SK-N-SH (cell line): ENCODE data around the gene BBS4. TPM values are rescaled to one million over a fixed set of nuclear protein-coding genes. Genes with fewer than 3 reads are reported as not detected.

Experiments used
- CTCF ChIA-PET: fragments of 300-600, 350-600 bp; formaldehyde crosslinking; extraction: SDS; loops from one replicate; lab custom pipeline; 2021; lab: Yijun Ruan, JAX
- POLR2A ChIA-PET: fragments of 350-600 bp; sonication (Branson Sonifier 250); formaldehyde crosslinking; extraction: SDS; loops from one replicate; lab custom pipeline; 2020; ENCODE audit warnings: antibody characterized with exemption, inconsistent platforms; lab: Yijun Ruan, JAX
- DNase-seq: peaks from one replicate; pipeline ENCODE4 v3.0.0; 2012
- H2AFZ ChIP-seq: fragments of 200-600 bp; sonication (generic); 2 replicates; pipeline ENCODE4 v1.8.1; 2016; ENCODE audit warnings: antibody characterized with exemption, mild to moderate bottlenecking, low read depth
- H3F3A ChIP-seq: fragments of 200-600 bp; sonication (generic); replicated peaks from 2 replicates; pipeline ENCODE3; 2016; ENCODE audit warnings: antibody characterized with exemption, mild to moderate bottlenecking; ENCODE audit not compliant: insufficient read depth
- H3K27ac ChIP-seq, 2 experiments: fragments of 200-500 bp in 1 of 2; fragments of 200-600 bp in 1 of 2; sonication (Bioruptor generic) in 1 of 2; sonication (generic), shearing (Covaris generic) in 1 of 2; 2 replicates each; pipeline versions ENCODE4 v1.5.1 to v1.6.1; 2014 to 2016; ENCODE audit warnings: low read depth in 2 of 2, inconsistent platforms in 1 of 2, low read length in 1 of 2, mild to moderate bottlenecking in 1 of 2, mixed read lengths in 1 of 2
- H3K27me3 ChIP-seq: fragments of 200-600 bp; sonication (generic), shearing (Covaris generic); 2 replicates; pipeline ENCODE4 v1.6.1; 2016; ENCODE audit warnings: mixed run types; ENCODE audit not compliant: insufficient read depth
- H3K36me3 ChIP-seq, 2 experiments: fragments of 200-500 bp in 1 of 2; fragments of 200-600 bp in 1 of 2; sonication (Bioruptor generic) in 1 of 2; sonication (generic) in 1 of 2; replicated peaks in 1 of 2; 2 replicates each; pipeline versions ENCODE3 to v1.5.1; 2014 to 2016; ENCODE audit warnings: low read length in 1 of 2, mild to moderate bottlenecking in 1 of 2; ENCODE audit not compliant: insufficient read depth in 2 of 2, control insufficient read depth in 1 of 2
- H3K4me1 ChIP-seq, 2 experiments: fragments of 200-500 bp in 1 of 2; fragments of 200-600 bp in 1 of 2; sonication (Bioruptor generic) in 1 of 2; sonication (generic), shearing (Covaris generic) in 1 of 2; 2 replicates each; pipeline versions ENCODE4 v1.5.1 to v1.6.1; 2014 to 2016; ENCODE audit warnings: low read depth in 1 of 2, low read length in 1 of 2, mixed run types in 1 of 2; ENCODE audit not compliant: insufficient read depth in 2 of 2, control insufficient read depth in 1 of 2
- H3K4me2 ChIP-seq: fragments of 200-600 bp; sonication (generic), shearing (Covaris generic); 2 replicates; pipeline ENCODE4 v1.6.1; 2017; ENCODE audit warnings: mixed run types
- H3K4me3 ChIP-seq, 2 experiments: fragments of 200-500 bp in 1 of 2; fragments of 200-600 bp in 1 of 2; sonication (Bioruptor generic) in 1 of 2; sonication (generic), shearing (Covaris generic) in 1 of 2; 2 replicates each; pipeline versions ENCODE4 v1.5.1 to v1.8.1; 2014 to 2016; ENCODE audit warnings: low read depth in 2 of 2, inconsistent platforms in 1 of 2, low read length in 1 of 2, mild to moderate bottlenecking in 1 of 2, mixed read lengths in 1 of 2, moderate library complexity in 1 of 2
- H3K79me2 ChIP-seq: fragments of 200-600 bp; sonication (generic); 2 replicates; pipeline ENCODE4 v1.8.1; 2017; ENCODE audit warnings: mild to moderate bottlenecking; ENCODE audit not compliant: insufficient read depth
- H3K9ac ChIP-seq: fragments of 200-600 bp; sonication (generic); 2 replicates; pipeline ENCODE4 v1.6.1; 2017; ENCODE audit warnings: mixed run types
- H3K9me2 ChIP-seq: fragments of 200-600 bp; sonication (generic); 2 replicates; pipeline ENCODE4 v1.6.1; 2017; ENCODE audit warnings: mixed run types
- H3K9me3 ChIP-seq: fragments of 200-600 bp; sonication (generic); 2 replicates; pipeline ENCODE4 v1.6.1; 2017; ENCODE audit warnings: mixed run types, mild to moderate bottlenecking, moderate library complexity
- H4K20me1 ChIP-seq: fragments of 200-600 bp; sonication (generic); 2 replicates; pipeline ENCODE4 v1.6.1; 2017; ENCODE audit warnings: mild to moderate bottlenecking, mixed run types; ENCODE audit not compliant: insufficient read depth
- CHD2 ChIP-seq: fragments of 150-350 bp; IDR thresholded peaks from 2 replicates; pipeline ENCODE4 v1.6.1; 2018; ENCODE audit warnings: low read length; ENCODE audit not compliant: partially characterized antibody
- CTCF ChIP-seq: fragments of 200-600 bp; sonication (generic); IDR thresholded peaks from 2 replicates; pipeline ENCODE4 v1.6.1; 2017; ENCODE audit warnings: antibody characterized with exemption, mild to moderate bottlenecking, moderate library complexity
- EP300 ChIP-seq, 2 experiments: IDR thresholded peaks; 2 replicates each; pipeline versions ENCODE4 v1.4.0 to v1.6.1; 2012; ENCODE audit warnings: borderline replicate concordance in 1 of 2, low read depth in 1 of 2, low read length in 1 of 2
- EZH2phosphoT487 ChIP-seq: fragments of 200-600 bp; sonication (generic); IDR thresholded peaks from 2 replicates; pipeline ENCODE4 v1.6.1; 2017; ENCODE audit warnings: low read depth, mixed run types, mild to moderate bottlenecking, antibody characterized with exemption, moderate library complexity, borderline replicate concordance
- IRF3 ChIP-seq: fragments of 150-350 bp; IDR thresholded peaks from 2 replicates; pipeline ENCODE4 v1.6.1; 2016; ENCODE audit warnings: mild to moderate bottlenecking, low read depth, low read length
- RAD21 ChIP-seq: IDR thresholded peaks from 2 replicates; pipeline ENCODE4 v1.6.1; 2012; ENCODE audit warnings: mild to moderate bottlenecking, low read length
- RCOR1 ChIP-seq: fragments of 150-350 bp; IDR thresholded peaks from 2 replicates; pipeline ENCODE4 v1.6.1; 2017; ENCODE audit warnings: antibody characterized with exemption, low read length
- RFX5 ChIP-seq: IDR thresholded peaks from 2 replicates; pipeline ENCODE4 v1.6.1; 2012; ENCODE audit warnings: mild to moderate bottlenecking, improper control_type of control experiment, low read length
- TAF1 ChIP-seq: IDR thresholded peaks from 2 replicates; pipeline ENCODE4 v1.6.1; 2012; ENCODE audit warnings: low read depth, mild to moderate bottlenecking, low read length, moderate library complexity, borderline replicate concordance
- TEAD4 ChIP-seq: IDR thresholded peaks from 2 replicates; pipeline ENCODE4 v1.4.0; 2012; ENCODE audit warnings: mild to moderate bottlenecking, borderline replicate concordance; ENCODE audit not compliant: insufficient read depth
- USF2 ChIP-seq: fragments of 150-350 bp; IDR thresholded peaks from 2 replicates; pipeline ENCODE4 v1.6.1; 2017; ENCODE audit warnings: antibody characterized with exemption, low read length, low read depth, borderline replicate concordance
- WGBS: methylation state at CpG from one replicate; pipeline ENCODE4 v1.1.6; 2017; ENCODE audit warnings: low lambda C conversion rate; 5-methylcytosine and 5-hydroxymethylcytosine counted together
- polyA plus RNA-seq, 3 experiments: library from polyadenylated mRNA; depleted of rRNA; stranded (reverse); fragments of >200 nt; gene quantifications; 2 replicates each; pipeline ENCODE4 v1.2.3, GENCODE V29; 2012

The BBS4 gene
- polyA plus RNA-seq, 1 of the 3 experiments (the other 2 are of a cell fraction), result 18.5 TPM

GRCh38 chr15:72735111-72735510 is 49.1 kb downstream of the BBS4 start (continued):
- TF ChIP-seq CHD2, result no peak

GRCh38 chr15:72737061-72737460 is 51.1 kb downstream of the BBS4 start:
- no peak for TF ChIP-seq EZH2phosphoT487
- TF ChIP-seq TAF1, result no peak
- TF ChIP-seq EP300 (IDR thresholded peaks at IDR 0.05; ENCODE audit: borderline replicate concordance in 1 of 2, low read depth in 1 of 2, low read length in 1 of 2), result no peak
- no peak for TF ChIP-seq IRF3
- no peak for TF ChIP-seq RCOR1
- TF ChIP-seq TEAD4, result no peak
- no peak for TF ChIP-seq CTCF
- TF ChIP-seq USF2, result no peak
- no peak for TF ChIP-seq RFX5
- no peak for TF ChIP-seq CHD2
- TF ChIP-seq RAD21, result no peak
- CTCF ChIA-PET, result interaction anchor here (7.2 kb wide), 1 partner anchor 14 kb away, joined by 72 read pairs; no protein-coding TSS in a partner anchor
- H3K9ac ChIP-seq, result no peak overlapping the region

More at GRCh38 chr15:72737061-72737460, 51.1 kb downstream of the BBS4 start:
- no peak overlapping the region for H3K4me3 ChIP-seq
- no peaks in the 10 kb centered on the region for H3F3A ChIP-seq
- no peak for DNase-seq
- H3K9me2 ChIP-seq, result no peaks in the 10 kb centered on the region
- H4K20me1 ChIP-seq, result no peaks in the 10 kb centered on the region
- WGBS, result 88% methylated on average over 3 of the region's 3 CpGs
- no peaks in the 10 kb centered on the region for H3K27me3 ChIP-seq
- H2AFZ ChIP-seq, result no peak overlapping the region
- H3K4me2 ChIP-seq, result no peak overlapping the region
- POLR2A ChIA-PET, result no interaction called here
- peaks cover 41 to 48% of the 10 kb centered on the region in 2 experiments for H3K36me3 ChIP-seq
- no peaks in the 10 kb centered on the region for H3K4me1 ChIP-seq
- H3K27ac ChIP-seq, result no peak overlapping the region
- H3K9me3 ChIP-seq, result no peaks in the 10 kb centered on the region
- no peaks in the 10 kb centered on the region for H3K79me2 ChIP-seq
